Measurements from ENCODE around the gene CAPZB.

The CAPZB gene

DNA sequence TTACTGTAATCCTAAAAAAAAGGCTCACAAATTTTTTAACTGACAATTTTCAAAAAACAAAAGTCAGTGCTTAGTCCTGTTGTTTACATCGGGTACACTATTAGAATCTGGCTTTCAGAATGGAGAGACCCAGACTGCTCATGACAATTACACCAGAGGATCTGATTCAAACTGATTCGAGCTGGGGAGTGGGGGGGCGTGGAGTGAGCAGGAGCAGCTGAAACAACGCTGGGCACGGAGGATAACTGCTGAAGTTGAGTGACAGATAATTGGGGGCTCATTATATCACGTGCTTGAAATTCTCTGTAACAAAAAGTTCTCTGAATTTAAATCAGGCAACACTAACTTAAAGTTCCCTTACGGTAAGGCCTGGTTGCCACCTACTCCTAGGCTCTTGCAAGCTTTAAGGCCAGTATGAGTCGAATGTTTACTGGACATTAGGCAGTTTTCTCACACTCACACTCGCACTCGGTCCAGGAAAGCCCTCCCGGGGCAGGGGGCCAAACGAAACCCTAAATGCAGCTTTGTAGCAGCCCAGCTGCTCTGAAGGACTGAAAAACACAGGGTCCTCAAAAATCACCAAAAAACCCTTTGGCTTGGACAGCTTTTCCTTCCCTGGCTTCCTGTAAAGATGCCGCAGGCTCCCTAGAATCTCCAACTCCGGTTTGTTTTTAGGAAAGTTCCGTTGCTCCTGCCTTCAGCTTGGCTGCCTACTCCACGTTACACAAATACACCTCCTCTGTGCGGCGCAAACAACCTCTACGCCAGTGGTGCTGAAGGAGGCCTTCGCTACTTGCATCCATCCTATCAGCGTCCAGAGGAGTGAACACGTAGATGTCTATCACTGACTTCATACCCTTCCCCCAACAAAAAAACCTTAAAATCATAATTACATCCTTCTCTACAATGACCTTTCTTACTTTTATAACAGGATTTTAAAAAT lies 42.9 kb downstream of the CAPZB start:
- Histone ChIP-seq H3K4me3 (ENCODE audit: low read depth, low read length) (no peak overlapping the region), H3K36me3 (no peaks in the 10 kb centered on the region), H3K9me3 (ENCODE audit: severe bottlenecking) (no peaks in the 10 kb centered on the region), H3K27ac (no peak overlapping the region), H3K27me3 (ENCODE audit: insufficient read depth, low read depth, severe bottlenecking) (no peaks in the 10 kb centered on the region)
- TF ChIP-seq, protein P1, sequence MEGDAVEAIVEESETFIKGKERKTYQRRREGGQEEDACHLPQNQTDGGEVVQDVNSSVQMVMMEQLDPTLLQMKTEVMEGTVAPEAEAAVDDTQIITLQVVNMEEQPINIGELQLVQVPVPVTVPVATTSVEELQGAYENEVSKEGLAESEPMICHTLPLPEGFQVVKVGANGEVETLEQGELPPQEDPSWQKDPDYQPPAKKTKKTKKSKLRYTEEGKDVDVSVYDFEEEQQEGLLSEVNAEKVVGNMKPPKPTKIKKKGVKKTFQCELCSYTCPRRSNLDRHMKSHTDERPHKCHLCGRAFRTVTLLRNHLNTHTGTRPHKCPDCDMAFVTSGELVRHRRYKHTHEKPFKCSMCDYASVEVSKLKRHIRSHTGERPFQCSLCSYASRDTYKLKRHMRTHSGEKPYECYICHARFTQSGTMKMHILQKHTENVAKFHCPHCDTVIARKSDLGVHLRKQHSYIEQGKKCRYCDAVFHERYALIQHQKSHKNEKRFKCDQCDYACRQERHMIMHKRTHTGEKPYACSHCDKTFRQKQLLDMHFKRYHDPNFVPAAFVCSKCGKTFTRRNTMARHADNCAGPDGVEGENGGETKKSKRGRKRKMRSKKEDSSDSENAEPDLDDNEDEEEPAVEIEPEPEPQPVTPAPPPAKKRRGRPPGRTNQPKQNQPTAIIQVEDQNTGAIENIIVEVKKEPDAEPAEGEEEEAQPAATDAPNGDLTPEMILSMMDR (IDR thresholded peaks at IDR 0.05; ENCODE audit: low read depth, low read length) = no peak
- no peak for DNase-seq

DNA sequence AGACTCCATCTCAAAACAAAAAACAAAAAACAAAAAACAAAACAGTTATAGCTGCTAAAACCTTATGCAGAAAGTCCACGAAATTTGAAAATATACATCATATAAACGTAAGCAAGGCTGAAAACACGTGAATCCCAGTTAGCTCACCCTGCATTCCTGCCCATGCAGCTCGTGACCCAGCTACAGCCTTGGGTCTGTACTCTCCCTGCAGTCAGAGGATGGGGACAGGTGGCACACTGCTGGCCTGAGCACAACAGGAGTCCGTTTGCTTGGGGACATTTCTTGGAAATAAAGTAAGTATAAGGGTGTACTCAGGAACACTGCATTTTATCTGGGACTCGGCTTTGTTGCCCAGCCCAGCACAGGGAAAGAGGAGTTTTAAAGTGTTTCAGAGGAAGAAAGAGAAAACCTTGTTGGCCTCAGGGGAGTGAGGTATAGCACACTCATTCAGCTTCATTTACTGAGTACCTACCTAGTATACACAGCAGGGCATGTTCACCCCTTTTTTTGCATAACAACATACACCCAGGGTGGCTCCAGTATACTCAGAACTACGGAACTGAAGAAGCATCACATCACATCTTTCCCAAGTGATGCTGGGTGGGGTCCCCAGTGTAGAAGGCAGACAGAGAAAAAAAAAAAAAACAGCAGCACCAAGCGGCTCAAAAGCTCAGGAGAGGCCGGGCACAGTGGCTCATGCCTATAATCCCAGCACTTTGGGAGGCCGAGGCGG lies 44.1 kb downstream of the CAPZB start:
- Histone ChIP-seq H3K27me3 (ENCODE audit: insufficient read depth, low read depth, severe bottlenecking) (no peaks in the 10 kb centered on the region), H3K9me3 (ENCODE audit: severe bottlenecking) (no peaks in the 10 kb centered on the region), H3K36me3 (no peaks in the 10 kb centered on the region), H3K27ac (no peak overlapping the region), H3K4me3 (ENCODE audit: low read depth, low read length) (no peak overlapping the region)
- TF ChIP-seq, protein P1 (IDR thresholded peaks at IDR 0.05; ENCODE audit: low read depth, low read length) = no peak
- no peak for DNase-seq

DNA sequence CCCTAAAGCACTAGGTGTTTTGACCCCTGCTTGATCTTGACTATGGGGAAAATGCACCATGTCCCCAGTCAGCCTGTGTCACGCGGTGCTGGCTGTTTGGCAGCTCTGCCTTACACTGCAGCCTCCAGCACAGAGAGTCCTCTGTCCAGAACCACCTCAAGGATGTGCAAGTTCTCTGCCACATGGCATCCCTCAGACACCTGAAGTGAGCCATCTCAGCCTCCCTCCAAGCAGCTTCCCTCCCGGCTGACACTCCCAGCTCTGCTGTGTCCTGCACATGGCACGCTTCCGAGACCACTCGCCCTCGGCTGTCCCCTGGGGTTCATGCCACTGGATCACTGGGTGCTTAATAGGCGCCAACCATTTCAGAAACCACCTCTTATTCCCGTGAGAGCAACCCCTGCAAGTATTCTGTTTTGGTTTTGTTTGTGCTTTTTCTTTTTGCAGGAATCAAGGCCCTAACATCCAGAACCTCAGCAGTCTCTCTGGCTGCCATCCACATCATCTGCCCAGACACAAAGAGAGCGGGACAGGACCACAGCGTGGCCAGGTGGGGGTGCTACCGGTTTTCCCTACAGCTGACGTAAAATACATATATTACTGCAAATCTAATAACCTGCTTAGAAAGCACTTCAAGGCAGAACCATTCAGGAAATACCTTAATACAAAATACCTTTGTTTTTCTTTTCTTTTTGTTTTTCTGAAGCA lies 45.7 kb downstream of the CAPZB start:
- Histone ChIP-seq H3K27me3 (ENCODE audit: insufficient read depth, low read depth, severe bottlenecking) (no peaks in the 10 kb centered on the region), H3K27ac (no peak overlapping the region), H3K9me3 (ENCODE audit: severe bottlenecking) (no peaks in the 10 kb centered on the region), H3K36me3 (no peaks in the 10 kb centered on the region), H3K4me3 (ENCODE audit: low read depth, low read length) (no peak overlapping the region)
- DNase-seq = peak; percentile 25
- TF ChIP-seq, protein P1 (IDR thresholded peaks at IDR 0.05; ENCODE audit: low read depth, low read length) = peak; percentile 52; the same call in 1 of the 2 replicates

DNA sequence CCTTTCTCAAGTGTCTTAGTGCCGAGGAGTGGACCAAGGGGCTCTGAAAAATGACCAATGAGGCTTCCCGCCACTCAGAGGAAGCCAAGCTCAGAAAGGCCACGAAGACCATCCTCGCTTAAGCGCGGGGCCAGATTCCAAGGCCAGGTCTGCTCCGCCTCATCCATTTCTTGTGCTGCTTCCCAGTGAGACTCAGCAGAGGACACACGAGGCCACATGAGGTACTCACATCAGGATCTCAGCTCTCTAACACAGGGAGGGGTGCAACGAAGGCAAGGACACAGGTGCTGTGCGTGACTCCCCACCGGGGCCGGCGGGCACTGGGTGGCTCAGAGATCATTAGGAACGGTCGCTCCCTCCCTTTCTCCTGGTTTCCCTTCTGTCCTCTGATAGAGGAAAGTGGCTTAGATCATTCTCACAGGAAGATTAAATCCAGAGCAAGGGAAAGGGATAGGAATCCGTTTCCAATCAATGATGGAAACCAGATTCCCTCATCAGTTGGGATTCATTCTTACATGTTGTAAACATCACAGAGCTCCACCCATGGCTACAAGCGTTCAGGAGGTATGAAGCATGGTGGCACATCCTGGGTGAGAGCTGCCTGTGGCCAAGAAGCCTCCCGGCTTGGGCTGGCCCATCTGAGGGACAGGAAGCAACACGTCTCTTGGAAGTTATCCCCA lies 46.7 kb downstream of the CAPZB start:
- TF ChIP-seq, protein P1 (IDR thresholded peaks at IDR 0.05; ENCODE audit: low read depth, low read length) = no peak
- Histone ChIP-seq H3K27me3 (ENCODE audit: insufficient read depth, low read depth, severe bottlenecking) (no peaks in the 10 kb centered on the region), H3K36me3 (no peaks in the 10 kb centered on the region), H3K9me3 (ENCODE audit: severe bottlenecking) (no peaks in the 10 kb centered on the region), H3K4me3 (ENCODE audit: low read depth, low read length) (no peak overlapping the region), H3K27ac (no peak overlapping the region)
- peak; percentile 16 for DNase-seq

DNA sequence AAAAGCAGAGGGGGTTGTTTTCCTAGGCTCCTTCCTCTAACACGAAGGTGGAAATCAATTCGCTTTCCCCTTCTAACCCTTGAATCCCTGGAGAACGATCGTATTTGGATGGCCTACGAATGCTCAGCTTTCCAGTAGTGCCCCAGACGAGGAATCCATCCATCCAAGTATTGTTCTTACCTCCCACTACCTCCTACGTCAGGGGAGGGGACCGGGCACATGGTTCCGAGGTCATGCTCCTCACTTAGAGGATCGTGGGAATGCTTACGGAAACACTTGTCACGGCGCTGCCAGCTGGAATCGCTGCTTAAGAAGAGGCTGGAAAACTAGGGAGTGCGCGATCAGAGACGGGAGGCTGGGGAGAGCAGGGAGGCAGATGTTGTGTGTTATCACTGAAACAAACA lies 47.4 kb downstream of the CAPZB start:
- H3K27me3 ChIP-seq (ENCODE audit: insufficient read depth, low read depth, severe bottlenecking) = no peaks in the 10 kb centered on the region
- TF ChIP-seq, protein P1 (IDR thresholded peaks at IDR 0.05; ENCODE audit: low read depth, low read length) = no peak
- no peaks in the 10 kb centered on the region for H3K36me3 ChIP-seq
- DNase-seq = no peak
- H3K27ac ChIP-seq = no peak overlapping the region
- H3K4me3 ChIP-seq (ENCODE audit: low read depth, low read length) = no peak overlapping the region
- H3K9me3 ChIP-seq (ENCODE audit: severe bottlenecking) = no peaks in the 10 kb centered on the region

All from WERI-Rb-1 (cell line).